Calu3 (cell line): ENCODE results near the gene AIRE. TPM values are rescaled to one million over a fixed set of nuclear protein-coding genes. Genes with fewer than 3 reads are reported as not detected.

ENCODE experiments used
- BruUV-seq: library from RNA; stranded (reverse); fragments of 400-500 nt; replicated peaks from 2 replicates; lab custom pipeline; 2021; lab: Mats Ljungman, UMichigan
- CTCF ChIA-PET: fragments of 300-600 bp; sonication (Branson Sonifier 250); formaldehyde crosslinking; loops from one replicate; lab custom pipeline; 2022; ENCODE audit warnings: antibody characterized with exemption; lab: Charles Lee
- DNase-seq: peaks from one replicate; pipeline ENCODE4 v3.0.0; 2022
- H3K27ac Mint-ChIP-seq: one replicate; pipeline ENCODE4 v1.8.0; 2022; ENCODE audit warnings: mixed read lengths; ENCODE audit not compliant: unreplicated experiment
- H3K27me3 Mint-ChIP-seq: one replicate; pipeline ENCODE4 v1.8.0; 2022; ENCODE audit warnings: mixed read lengths; ENCODE audit not compliant: unreplicated experiment
- H3K36me3 Mint-ChIP-seq: one replicate; pipeline ENCODE4 v1.8.0; 2022; ENCODE audit warnings: mild to moderate bottlenecking, moderate library complexity, mixed read lengths; ENCODE audit not compliant: insufficient read depth, unreplicated experiment
- H3K4me1 Mint-ChIP-seq: one replicate; pipeline ENCODE4 v1.8.0; 2022; ENCODE audit warnings: mild to moderate bottlenecking, low read depth, mixed read lengths; ENCODE audit not compliant: unreplicated experiment
- H3K4me3 Mint-ChIP-seq: one replicate; pipeline ENCODE4 v1.8.0; 2022; ENCODE audit warnings: mild to moderate bottlenecking, low read depth, moderate library complexity, mixed read lengths; ENCODE audit not compliant: unreplicated experiment
- H3K9me3 Mint-ChIP-seq: one replicate; pipeline ENCODE4 v1.8.0; 2022; ENCODE audit warnings: low read depth, mixed read lengths; ENCODE audit not compliant: unreplicated experiment
- CTCF ChIP-seq: fragments of 200-600 bp; IDR thresholded peaks from one replicate; pipeline ENCODE4 v1.8.0; 2022; ENCODE audit warnings: antibody characterized with exemption; ENCODE audit not compliant: unreplicated experiment
- intact Hi-C: fragments of 100-400 bp; cut with micrococcal nuclease; formaldehyde crosslinking; loops from one replicate; pipeline ENCODE4 v1.10.0; 2022; ENCODE audit not compliant: unreplicated experiment
- total RNA-seq: library from RNA; stranded (reverse); gene quantifications from 2 replicates; pipeline ENCODE4 v1.2.3, GENCODE V29; 2022

Gene AIRE
- total RNA-seq, 1 experiment from 2014 or later: not detected

DNA sequence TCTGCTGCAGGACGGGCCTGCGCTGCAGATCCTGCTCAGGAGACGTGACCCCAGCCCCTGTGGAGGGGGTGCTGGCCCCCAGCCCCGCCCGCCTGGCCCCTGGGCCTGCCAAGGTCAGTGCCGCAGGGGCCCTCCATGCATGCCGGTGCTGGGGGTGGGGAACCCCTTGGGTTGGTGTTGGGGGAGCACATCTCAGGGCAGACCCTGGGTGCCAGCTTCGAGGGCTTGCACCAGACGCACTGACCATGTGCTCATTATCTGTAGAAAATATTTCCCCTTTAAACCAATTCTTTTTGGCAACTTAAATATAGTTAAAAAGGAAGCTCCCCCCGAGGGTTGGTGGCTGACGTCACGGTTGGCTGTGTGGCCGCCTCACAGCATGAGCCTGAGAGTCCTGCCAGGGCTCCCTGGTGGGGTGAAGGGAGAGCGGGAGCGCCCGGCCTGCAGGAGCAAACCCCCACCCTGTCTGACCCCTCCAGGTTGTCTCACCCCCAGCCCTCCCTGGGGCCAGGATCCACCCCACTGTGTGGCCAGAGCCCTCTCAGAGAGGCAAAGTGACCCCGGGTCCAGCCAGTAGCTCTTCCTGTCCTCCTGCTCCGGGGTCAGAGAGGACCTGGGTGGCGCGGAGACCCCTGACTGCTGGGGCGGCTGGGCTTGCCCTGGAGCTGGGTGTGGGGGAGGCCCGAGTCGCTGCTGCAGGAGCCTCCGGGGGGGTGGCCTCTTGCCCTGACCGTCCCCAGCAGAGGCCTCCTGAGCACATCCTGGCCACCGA, 8.9 kb downstream of the AIRE start:
- no peak for TF ChIP-seq CTCF
- Mint-ChIP-seq H3K27ac (no peak overlapping the region), H3K4me3 (no peak overlapping the region), H3K36me3 (peaks cover 5% of the 10 kb centered on the region), H3K4me1 (no peaks in the 10 kb centered on the region), H3K27me3 (peaks cover 35% of the 10 kb centered on the region), H3K9me3 (no peaks in the 10 kb centered on the region)
- intact Hi-C loops: no loop called here
- DNase-seq: no peak
- CTCF ChIA-PET: no interaction called here
- no TSS peak for BruUV-seq

DNA sequence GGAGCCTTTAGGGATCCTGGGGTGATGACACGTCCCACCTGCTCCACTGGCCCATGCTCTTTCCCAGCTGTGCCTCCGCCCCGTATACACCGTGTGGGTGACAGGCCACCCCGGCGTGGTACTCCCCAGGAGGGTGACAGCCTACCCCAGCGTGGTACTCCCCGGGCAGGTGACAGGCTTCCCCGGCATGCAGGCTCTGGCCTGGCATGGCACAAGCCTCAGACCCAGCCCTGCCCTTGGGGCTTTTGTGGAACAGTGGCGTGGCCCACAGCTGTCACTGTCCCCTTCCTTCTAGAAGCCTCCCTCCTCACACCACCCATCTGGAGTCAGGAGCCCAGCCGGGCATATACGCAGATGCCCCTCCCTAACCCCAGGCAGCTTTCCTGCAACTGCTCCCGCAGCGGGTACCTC, 9.5 kb downstream of the AIRE start:
- no peaks in the 10 kb centered on the region for H3K4me1 Mint-ChIP-seq
- H3K27ac Mint-ChIP-seq: no peak overlapping the region
- peaks cover 5% of the 10 kb centered on the region for H3K36me3 Mint-ChIP-seq
- peaks cover 29% of the 10 kb centered on the region for H3K27me3 Mint-ChIP-seq
- BruUV-seq: no TSS peak
- CTCF ChIA-PET: no interaction called here
- no peak for DNase-seq
- H3K4me3 Mint-ChIP-seq: no peak overlapping the region
- H3K9me3 Mint-ChIP-seq: no peaks in the 10 kb centered on the region
- intact Hi-C loops: no loop called here
- no peak for TF ChIP-seq CTCF

DNA sequence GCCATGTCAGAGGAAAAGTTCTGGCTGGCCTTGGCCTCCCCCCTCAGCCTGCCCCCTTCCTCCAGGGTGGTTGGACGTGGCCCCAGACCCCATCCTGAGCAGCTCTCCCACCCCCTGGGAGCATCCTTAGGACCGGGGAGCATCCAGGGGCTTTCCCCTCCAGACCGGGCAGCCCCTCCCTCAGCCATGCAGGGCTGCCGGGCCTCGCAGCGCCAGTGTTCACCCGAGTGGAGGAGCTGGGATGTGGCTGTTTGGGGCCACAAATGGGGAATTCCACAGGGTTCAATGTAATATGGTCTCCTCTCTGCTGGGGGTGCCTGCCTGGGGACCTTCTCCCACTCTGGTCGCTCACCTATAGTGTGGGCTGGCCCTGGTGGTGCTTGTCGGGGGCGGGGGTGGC, 10.0 kb downstream of the AIRE start:
- DNase-seq: no peak
- no peak for TF ChIP-seq CTCF
- H3K27ac Mint-ChIP-seq: no peak overlapping the region
- H3K4me1 Mint-ChIP-seq: no peaks in the 10 kb centered on the region
- CTCF ChIA-PET: no interaction called here
- peaks cover 24% of the 10 kb centered on the region for H3K27me3 Mint-ChIP-seq
- intact Hi-C loops: no loop called here
- H3K36me3 Mint-ChIP-seq: peaks cover 7% of the 10 kb centered on the region
- no peak overlapping the region for H3K4me3 Mint-ChIP-seq
- BruUV-seq: no TSS peak
- no peaks in the 10 kb centered on the region for H3K9me3 Mint-ChIP-seq

DNA sequence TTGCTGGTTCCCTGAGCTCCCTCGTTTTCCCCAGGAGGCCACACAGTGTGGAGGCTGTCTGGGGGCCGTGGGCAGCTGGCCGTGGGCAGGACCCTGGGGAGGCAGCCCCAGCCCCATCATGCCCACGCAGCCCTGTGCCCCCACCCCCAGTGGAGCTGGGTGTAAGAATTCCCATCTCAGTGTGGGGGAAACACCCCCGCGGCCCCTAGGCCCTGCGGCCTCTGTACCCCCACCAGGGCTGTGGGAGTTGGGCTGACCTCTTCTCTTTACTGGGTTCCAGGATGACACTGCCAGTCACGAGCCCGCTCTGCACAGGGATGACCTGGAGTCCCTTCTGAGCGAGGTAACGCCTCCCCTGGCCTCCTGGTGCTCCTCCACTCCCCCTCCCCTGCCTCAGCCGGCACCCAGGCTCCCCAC, 10.4 kb downstream of the AIRE start:
- intact Hi-C loops: no loop called here
- no TSS peak for BruUV-seq
- Mint-ChIP-seq H3K9me3 (no peaks in the 10 kb centered on the region), H3K27ac (no peak overlapping the region), H3K4me1 (no peaks in the 10 kb centered on the region), H3K27me3 (peaks cover 20% of the 10 kb centered on the region), H3K4me3 (no peak overlapping the region), H3K36me3 (peaks cover 12% of the 10 kb centered on the region)
- no peak for DNase-seq
- CTCF ChIA-PET: no interaction called here
- no peak for TF ChIP-seq CTCF
